ENCODE measurements around the gene PDZD7.

The PDZD7 gene

GRCh38 chr10:100998991-100999741 lies 31.8 kb downstream of the PDZD7 start (continued):
- TF ChIP-seq ATF2 (tag by site-specific recombination; IDR thresholded peaks at IDR 0.05; ENCODE audit: low read depth) (no peak), ZNF10 (tag by site-specific recombination; IDR thresholded peaks at IDR 0.05) (peak; percentile 43; the same call in 1 of the 2 replicates), ZNF830 (tag by site-specific recombination; IDR thresholded peaks at IDR 0.05; ENCODE audit: low read depth) (no peak), ZNF341 (tag by site-specific recombination; IDR thresholded peaks at IDR 0.05; ENCODE audit: low read depth) (no peak), PRDM4 (tag by site-specific recombination; IDR thresholded peaks at IDR 0.05) (no peak), ZNF704 (tag by site-specific recombination; IDR thresholded peaks at IDR 0.05) (no peak), SP3 (tag by site-specific recombination; IDR thresholded peaks at IDR 0.05) (peak; percentile 76), ZNF449 (tag by site-specific recombination; IDR thresholded peaks at IDR 0.05) (peak; percentile 11; the same call in 1 of the 2 replicates), HIC1 (tag by site-specific recombination; IDR thresholded peaks at IDR 0.05) (peak; percentile 94), ZNF707 (tag by site-specific recombination; IDR thresholded peaks at IDR 0.05) (no peak), BCL11A (tag by site-specific recombination; IDR thresholded peaks at IDR 0.05; ENCODE audit: low read depth) (peak; percentile 79), ZFP3 (tag by site-specific recombination; IDR thresholded peaks at IDR 0.05; ENCODE audit: low read depth) (no peak), ZNF510 (tag by site-specific recombination; IDR thresholded peaks at IDR 0.05; ENCODE audit: insufficient replicate concordance) (no peak), YY2 (tag by site-specific recombination; IDR thresholded peaks at IDR 0.05) (0 out of 2 replicates have a peak, but pooled peaks have one; percentile 32), ZNF561 (tag by site-specific recombination; IDR thresholded peaks at IDR 0.05; ENCODE audit: borderline replicate concordance) (peak; percentile 94), RBAK (tag by site-specific recombination; IDR thresholded peaks at IDR 0.05) (no peak), ZNF354C (tag by site-specific recombination; IDR thresholded peaks at IDR 0.05; ENCODE audit: borderline replicate concordance, low read depth) (no peak), GFI1B (tag by site-specific recombination; IDR thresholded peaks at IDR 0.05) (no peak), ZNF132 (tag by site-specific recombination; IDR thresholded peaks at IDR 0.05; ENCODE audit: borderline replicate concordance) (no peak), MYNN (tag by site-specific recombination; IDR thresholded peaks at IDR 0.05; ENCODE audit: borderline replicate concordance) (no peak), ZNF624 (tag by site-specific recombination; IDR thresholded peaks at IDR 0.05) (no peak), ZBTB44 (tag by site-specific recombination; IDR thresholded peaks at IDR 0.05) (no peak), ZNF560 (tag by site-specific recombination; IDR thresholded peaks at IDR 0.05; ENCODE audit: borderline replicate concordance) (no peak), KLF8 (tag by site-specific recombination; IDR thresholded peaks at IDR 0.05) (peak; percentile 83; the same call in 1 of the 2 replicates), ZNF837 (tag by site-specific recombination; IDR thresholded peaks at IDR 0.05) (no peak), ZNF777 (tag by site-specific recombination; IDR thresholded peaks at IDR 0.05; ENCODE audit: borderline replicate concordance) (no peak; the same call in 1 of the 2 replicates), INSM2 (tag by site-specific recombination; IDR thresholded peaks at IDR 0.05) (no peak)
